Frontal cortex (tissue), 4 donors: Measurements from ENCODE around the gene NFATC2. TPM values are rescaled to one million over a fixed set of nuclear protein-coding genes. Genes with fewer than 3 reads are reported as not detected.

Experiments
- DNase-seq, 2 donors: peaks; one replicate each; pipeline ENCODE4 v3.0.0; 2012; ENCODE audit warnings: low spot score in 2 of 2
- FAIRE-seq: peaks from 2 replicates; lab custom pipeline; 2012; peaks lifted over from hg19 to GRCh38; lab: Jason Lieb, UNC
- total RNA-seq: library from RNA; depleted of rRNA; stranded (reverse); fragments of >200 nt; gene quantifications from one replicate; pipeline ENCODE4 v1.2.3, GENCODE V29; 2014
- donor health status: control.
- donor health status: control.
- donor health status: control.

The NFATC2 gene
- total RNA-seq, 1 donor from 2014 or later = 0.41 TPM

- DNase-seq = no peak
- no peak for FAIRE-seq
Observed at GRCh38 chr20:51500936-51501335, 41.6 kb downstream of the NFATC2 start.

- FAIRE-seq = no peak
- no peak for DNase-seq
Observed at GRCh38 chr20:51500311-51500710, 42.2 kb downstream of the NFATC2 start.

GRCh38 chr20:51498765-51499540, 43.6 kb downstream of the NFATC2 start:
- no peak for DNase-seq
- no peak for FAIRE-seq

GRCh38 chr20:51497542-51498467, 44.7 kb downstream of the NFATC2 start:
- DNase-seq = no peak
- FAIRE-seq = no peak

- FAIRE-seq (no peak), DNase-seq (no peak)
Observed at GRCh38 chr20:51496964-51497363, 45.6 kb downstream of the NFATC2 start.

GRCh38 chr20:51495921-51496545, 46.5 kb downstream of the NFATC2 start:
- DNase-seq (no peak), FAIRE-seq (no peak)

GRCh38 chr20:51495291-51495690, 47.2 kb downstream of the NFATC2 start:
- DNase-seq = no peak
- FAIRE-seq = no peak

- FAIRE-seq (no peak), DNase-seq (no peak)
Observed at GRCh38 chr20:51494241-51495110, 48.0 kb downstream of the NFATC2 start.

- FAIRE-seq = no peak
- no peak for DNase-seq
Observed at GRCh38 chr20:51493346-51493791, 49.1 kb downstream of the NFATC2 start.

- FAIRE-seq = no peak
- no peak for DNase-seq
Observed at GRCh38 chr20:51492167-51493092, 50.1 kb downstream of the NFATC2 start.

- DNase-seq = no peak
- FAIRE-seq = no peak
Observed at GRCh38 chr20:51491393-51491792, 51.1 kb downstream of the NFATC2 start.

- DNase-seq (no peak), FAIRE-seq (no peak)
Observed at GRCh38 chr20:51490635-51491034, 51.9 kb downstream of the NFATC2 start.

GRCh38 chr20:51489611-51490010, 52.9 kb downstream of the NFATC2 start:
- no peak for DNase-seq
- FAIRE-seq = no peak

GRCh38 chr20:51488331-51488730, 54.2 kb downstream of the NFATC2 start:
- DNase-seq = no peak
- no peak for FAIRE-seq

- no peak for DNase-seq
- FAIRE-seq = no peak
Observed at GRCh38 chr20:51487565-51488268, 54.8 kb downstream of the NFATC2 start.

- no peak for FAIRE-seq
- no peak for DNase-seq
Observed at GRCh38 chr20:51487076-51487475, 55.4 kb downstream of the NFATC2 start.

- FAIRE-seq = no peak
- DNase-seq = no peak
Observed at GRCh38 chr20:51486197-51487005, 56.1 kb downstream of the NFATC2 start.
